ENCODE results near the gene MACROH2A1. TPM values are rescaled to one million over a fixed set of nuclear protein-coding genes. Genes with fewer than 3 reads are reported as not detected.

MACROH2A1 gene
- polyA plus RNA-seq, 2 of the 4 experiments (the other 2 are of a cell fraction): 158 to 172 TPM

GRCh38 chr5:135398160-135398854 lies 724 bp downstream of the MACROH2A1 start:
- no peaks in the 10 kb centered on the region for H3K9me3 ChIP-seq
- no peak for FAIRE-seq
- DNase-seq (ENCODE audit: low read depth in 1 of 2, low spot score in 1 of 2): peak; percentile 16 to 28
- TF ChIP-seq ZSCAN20 (CRISPR knock-in tag; IDR thresholded peaks at IDR 0.05) (no peak), PHF8 (IDR thresholded peaks at IDR 0.05; ENCODE audit: borderline replicate concordance, low read depth) (peak; percentile 80), HEYL (CRISPR knock-in tag; IDR thresholded peaks at IDR 0.05) (no peak)
- H3K27ac ChIP-seq: peak overlapping the region; percentile 91 to 98
- H3K4me2 ChIP-seq: peak overlapping the region; percentile 77
- H3K4me3 ChIP-seq: peak overlapping the region; percentile 97
- peak; percentile 37 to 63; a peak in 5 of 6 replicates for ATAC-seq
- POLR2A ChIA-PET: no interaction called here
- WGBS (ENCODE audit: missing lambda C conversion rate): 3% methylated on average over 12 of the region's 43 CpGs
- CTCF ChIA-PET: interaction anchor here (2.4 kb wide), 1 partner anchor 27 kb away, joined by 7 read pairs; no protein-coding TSS in a partner anchor
- H3K4me1 ChIP-seq: peaks cover 22% of the 10 kb centered on the region

- H3K9me3 ChIP-seq: no peaks in the 10 kb centered on the region
- peak overlapping the region; percentile 77 for H3K4me2 ChIP-seq
- H3K4me3 ChIP-seq: no peak overlapping the region
- DNase-seq (ENCODE audit: low read depth in 1 of 2, low spot score in 1 of 2) (no peak), ATAC-seq (no peak), FAIRE-seq (no peak)
- POLR2A ChIA-PET: no interaction called here
- peaks cover 22% of the 10 kb centered on the region for H3K4me1 ChIP-seq
- H3K27ac ChIP-seq: no peak overlapping the region
- WGBS (ENCODE audit: missing lambda C conversion rate): 95% methylated on average over 5 of the region's 5 CpGs
- CTCF ChIA-PET: no interaction called here
- no peak for TF ChIP-seq HOXB13 (CRISPR knock-in tag; IDR thresholded peaks at IDR 0.05; ENCODE audit: low read depth)
- no peak for TF ChIP-seq ATOH8 (CRISPR knock-in tag; IDR thresholded peaks at IDR 0.05; ENCODE audit: low read depth)
- TF ChIP-seq CTCF (IDR thresholded peaks at IDR 0.05): no peak
- TF ChIP-seq HMGXB4 (CRISPR knock-in tag; IDR thresholded peaks at IDR 0.05; ENCODE audit: borderline replicate concordance): no peak
- TF ChIP-seq EHMT2 (IDR thresholded peaks at IDR 0.05; ENCODE audit: low read depth): no peak
- no peak for TF ChIP-seq NR3C1 (IDR thresholded peaks at IDR 0.05)
- no peak for TF ChIP-seq EP300 (IDR thresholded peaks at IDR 0.05)
- TF ChIP-seq FOSB (CRISPR knock-in tag; IDR thresholded peaks at IDR 0.05): no peak
- no peak for TF ChIP-seq POLR2A (IDR thresholded peaks at IDR 0.05; ENCODE audit: low read length)
- TF ChIP-seq POLR2AphosphoS2 (conservative IDR thresholded peaks at IDR 0.05; ENCODE audit: low read length): no peak
- no peak for TF ChIP-seq FOSL2 (IDR thresholded peaks at IDR 0.05)
- no peak for TF ChIP-seq FOSL2 (CRISPR knock-in tag; IDR thresholded peaks at IDR 0.05)
- TF ChIP-seq PBX3 (IDR thresholded peaks at IDR 0.05): no peak
- no peak for TF ChIP-seq JUNB (IDR thresholded peaks at IDR 0.05)
- no peak for TF ChIP-seq RCOR1 (IDR thresholded peaks at IDR 0.05; ENCODE audit: low read depth, low read length)
- TF ChIP-seq ZC3H11A (IDR thresholded peaks at IDR 0.05): no peak
- TF ChIP-seq MAZ (IDR thresholded peaks at IDR 0.05; ENCODE audit: borderline replicate concordance, low read depth, low read length): no peak
- no peak for TF ChIP-seq CHD4 (IDR thresholded peaks at IDR 0.05; ENCODE audit: borderline replicate concordance)
- TF ChIP-seq ZFP36 (IDR thresholded peaks at IDR 0.05; ENCODE audit: borderline replicate concordance, partially characterized antibody): no peak
- TF ChIP-seq PHF8 (IDR thresholded peaks at IDR 0.05; ENCODE audit: borderline replicate concordance, low read depth): no peak
- no peak for TF ChIP-seq EHF (CRISPR knock-in tag; IDR thresholded peaks at IDR 0.05)
Observed at GRCh38 chr5:135397084-135397483, 1.9 kb downstream of the MACROH2A1 start.
